SK-N-SH treated with all-trans-retinoic acid at 6 μM for 48 hours (cell line): ENCODE measurements around the gene TSR1.

Source experiments
- ATAC-seq: fragments of 200-7000 bp; cut with Tn5 transposase; 3 replicates; pipeline ENCODE4 v1.9.1; 2020; ENCODE audit warnings: mild to moderate bottlenecking, moderate library complexity
- ARNTL ChIP-seq: fragments of 450-650 bp; formaldehyde crosslinking; IDR thresholded peaks from 2 replicates; pipeline ENCODE4 v1.5.0; 2020; ENCODE audit warnings: low read depth, mild to moderate bottlenecking, moderate library complexity, borderline replicate concordance
- BACH2 ChIP-seq: fragments of 250-450 bp; sonication (Bioruptor Pico); IDR thresholded peaks from 2 replicates; pipeline ENCODE4 v1.9.0; 2021; ENCODE audit warnings: mild to moderate bottlenecking, borderline replicate concordance
- CREB5 ChIP-seq: fragments of 250-450 bp; sonication (Bioruptor Pico); IDR thresholded peaks from 2 replicates; pipeline ENCODE4 v1.5.1; 2020; ENCODE audit warnings: low read depth, mild to moderate bottlenecking, moderate library complexity
- CSDC2 ChIP-seq: fragments of 250-450 bp; sonication (Bioruptor Pico); IDR thresholded peaks from 2 replicates; pipeline ENCODE4 v1.5.0; 2020; ENCODE audit warnings: mild to moderate bottlenecking, moderate library complexity
- CSRNP3 ChIP-seq: fragments of 250-450 bp; sonication (Bioruptor Pico); IDR thresholded peaks from 2 replicates; pipeline ENCODE4 v1.5.1; 2021; ENCODE audit warnings: mild to moderate bottlenecking, moderate library complexity
- ISL1 ChIP-seq: fragments of 250-450 bp; sonication (Bioruptor Pico); IDR thresholded peaks from 2 replicates; pipeline ENCODE4 v2.1.2; 2022; ENCODE audit warnings: mild to moderate bottlenecking, moderate library complexity
- OSR1 ChIP-seq: fragments of 250-450 bp; sonication (Bioruptor Pico); IDR thresholded peaks from 2 replicates; pipeline ENCODE4 v1.8.0; 2022; ENCODE audit warnings: moderate library complexity, mild to moderate bottlenecking, inconsistent platforms
- PATZ1 ChIP-seq: fragments of 250-450 bp; sonication (Bioruptor Pico); IDR thresholded peaks from 2 replicates; pipeline ENCODE4 v1.8.0; 2020; ENCODE audit warnings: mild to moderate bottlenecking, moderate library complexity, borderline replicate concordance
- POU6F1 ChIP-seq: fragments of 250-450 bp; sonication (Bioruptor Pico); IDR thresholded peaks from 2 replicates; pipeline ENCODE4 v1.8.0; 2021; ENCODE audit warnings: low read depth, mild to moderate bottlenecking, moderate library complexity, borderline replicate concordance
- PPARA ChIP-seq: fragments of 250-450 bp; sonication (Bioruptor Pico); IDR thresholded peaks from 2 replicates; pipeline ENCODE4 v1.5.0; 2020; ENCODE audit warnings: mild to moderate bottlenecking, borderline replicate concordance
- RARB ChIP-seq: fragments of 250-450 bp; sonication (Bioruptor Pico); IDR thresholded peaks from 2 replicates; pipeline ENCODE4 v1.8.0; 2021; ENCODE audit warnings: mild to moderate bottlenecking, moderate library complexity
- SNAI2 ChIP-seq: fragments of 250-450 bp; sonication (Bioruptor Pico); IDR thresholded peaks from 2 replicates; pipeline ENCODE4 v1.5.0; 2020; ENCODE audit warnings: mild to moderate bottlenecking, moderate library complexity
- TCF4 ChIP-seq: fragments of 250-450 bp; sonication (Bioruptor Pico); IDR thresholded peaks from 2 replicates; pipeline ENCODE4 v1.8.0; 2021; ENCODE audit warnings: mild to moderate bottlenecking, moderate library complexity, borderline replicate concordance
- TOX ChIP-seq: fragments of 250-450 bp; sonication (Bioruptor Pico); IDR thresholded peaks from 2 replicates; pipeline ENCODE4 v1.8.0; 2021; ENCODE audit warnings: mild to moderate bottlenecking, moderate library complexity, borderline replicate concordance
- TSHZ2 ChIP-seq: fragments of 250-450 bp; sonication (Bioruptor Pico); IDR thresholded peaks from 2 replicates; pipeline ENCODE4 v1.5.0; 2020; ENCODE audit warnings: mild to moderate bottlenecking, moderate library complexity
- ZC3H10 ChIP-seq: fragments of 250-450 bp; sonication (Bioruptor Pico); IDR thresholded peaks from 2 replicates; pipeline ENCODE4 v1.5.1; 2021; ENCODE audit warnings: mild to moderate bottlenecking, moderate library complexity
- ZFP3 ChIP-seq: fragments of 250-450 bp; sonication (Bioruptor Pico); IDR thresholded peaks from 2 replicates; pipeline ENCODE4 v1.5.0; 2020; ENCODE audit warnings: mild to moderate bottlenecking, moderate library complexity
- ZFP30 ChIP-seq: fragments of 450-650 bp; formaldehyde crosslinking; IDR thresholded peaks from 2 replicates; pipeline ENCODE4 v1.5.0; 2022; ENCODE audit warnings: mild to moderate bottlenecking, moderate library complexity
- ZNF565 ChIP-seq: fragments of 450-650 bp; formaldehyde crosslinking; conservative IDR thresholded peaks from 2 replicates; pipeline ENCODE4 v1.5.0; 2020; ENCODE audit warnings: low read depth, mild to moderate bottlenecking, moderate library complexity
- ZNF70 ChIP-seq: fragments of 450-650 bp; formaldehyde crosslinking; IDR thresholded peaks from 2 replicates; pipeline ENCODE4 v1.5.0; 2020; ENCODE audit warnings: mild to moderate bottlenecking, moderate library complexity

TSR1 gene

GRCh38 chr17:2362881-2363280, 26.6 kb upstream of the TSR1 start:
- no peak for ATAC-seq
- no peak for TF ChIP-seq ZFP3
- no peak for TF ChIP-seq OSR1 (CRISPR knock-in tag)
- no peak for TF ChIP-seq ZFP30 (CRISPR knock-in tag)
- no peak for TF ChIP-seq ZNF70
- no peak for TF ChIP-seq ISL1 (CRISPR knock-in tag)
- TF ChIP-seq PPARA (CRISPR knock-in tag) = no peak
- no peak for TF ChIP-seq BACH2 (CRISPR knock-in tag)
- no peak for TF ChIP-seq RARB (CRISPR knock-in tag)
- TF ChIP-seq TSHZ2 (CRISPR knock-in tag) = no peak
- no peak for TF ChIP-seq CSRNP3 (CRISPR knock-in tag)
- TF ChIP-seq SNAI2 (CRISPR knock-in tag) = no peak
- no peak for TF ChIP-seq TOX (CRISPR knock-in tag)
- no peak for TF ChIP-seq POU6F1
- TF ChIP-seq ZNF565 (CRISPR knock-in tag) = no peak
- no peak for TF ChIP-seq CSDC2 (CRISPR knock-in tag)
- TF ChIP-seq TCF4 (CRISPR knock-in tag) = no peak
- TF ChIP-seq PATZ1 = no peak
- no peak for TF ChIP-seq ZC3H10 (CRISPR knock-in tag)
- no peak for TF ChIP-seq CREB5 (CRISPR knock-in tag)

- TF ChIP-seq RARB (CRISPR knock-in tag) (no peak), ISL1 (CRISPR knock-in tag) (no peak), ARNTL (CRISPR knock-in tag) (no peak), SNAI2 (CRISPR knock-in tag) (no peak), CSRNP3 (CRISPR knock-in tag) (no peak), ZFP3 (no peak), ZNF565 (CRISPR knock-in tag) (no peak), PATZ1 (no peak), ZNF70 (no peak), CREB5 (CRISPR knock-in tag) (no peak), CSDC2 (CRISPR knock-in tag) (no peak), PPARA (CRISPR knock-in tag) (no peak)
- no peak for ATAC-seq
Observed at GRCh38 chr17:2362416-2362815, 26.2 kb upstream of the TSR1 start.
